ENCODE measurements around the gene SGSM2. TPM values are rescaled to one million over a fixed set of nuclear protein-coding genes. Genes with fewer than 3 reads are reported as not detected.
"Not testable (repeated sequence)": the region's sequence is repeated elsewhere in the genome, so short reads cannot be mapped to it uniquely, and the experiment has no call there.

Gene SGSM2
- total and polyA plus RNA-seq, 2 of the 8 experiments (the other 6 are each of a cell fraction or from before 2014, with no cell fraction given) = 44.5 to 77.7 TPM

- TF ChIP-seq POU5F1 (IDR thresholded peaks at IDR 0.05; ENCODE audit: low read depth, low read length) = no peak
- TF ChIP-seq EZH2 (IDR thresholded peaks at IDR 0.05; ENCODE audit: low read depth, low read length, severe bottlenecking) = no peak
- TF ChIP-seq CHD2 (IDR thresholded peaks at IDR 0.05; ENCODE audit: low read length) = no peak
Observed at GRCh38 chr17:2312736-2313135, 24.6 kb upstream of the SGSM2 start (continued).

DNA sequence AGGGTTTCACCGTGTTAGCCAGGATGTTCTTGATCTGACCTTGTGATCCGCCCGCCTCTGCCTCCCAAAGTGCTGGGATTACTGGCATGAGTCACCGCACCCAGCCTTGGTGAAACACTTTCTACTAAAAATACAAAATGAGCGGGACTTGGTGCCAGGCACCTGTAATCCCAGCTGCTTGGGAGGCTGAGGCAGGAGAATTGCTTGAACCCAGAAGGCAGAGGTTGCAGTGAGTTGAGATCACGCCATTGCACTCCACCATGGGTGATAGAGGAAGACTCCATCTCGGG lies 20.4 kb upstream of the SGSM2 start:
- POLR2A ChIA-PET (ENCODE audit: partially characterized antibody) = interaction anchor here (12.1 kb wide), 1 partner anchor 15 kb away, joined by 230 read pairs; the partner anchor contains the start of genes SGSM2 and TSR1
- H4K91ac ChIP-seq (replicated peaks; ENCODE audit: insufficient read length, low read length); H2AFZ ChIP-seq (ENCODE audit: low read length); H3K9ac ChIP-seq (replicated peaks in 1 of 4; ENCODE audit: extremely low read depth in 1 of 4, low read depth in 3 of 4, low read length in 3 of 4); H3K4me3 ChIP-seq (ENCODE audit: extremely low read depth in 1 of 4, insufficient read depth in 2 of 4, low read depth in 3 of 4, low read length in 4 of 4); H2BK5ac ChIP-seq (ENCODE audit: low read depth, low read length); CTCF ChIA-PET (ENCODE audit: partially characterized antibody); H2BK12ac ChIP-seq (ENCODE audit: low read depth, low read length); H3K27me3 ChIP-seq (replicated peaks in 1 of 4; ENCODE audit: control insufficient read depth in 3 of 4, extremely low read depth in 1 of 4, insufficient read depth in 3 of 4, low read length in 3 of 4); DNase-seq (ENCODE audit: low read depth in 1 of 2, low spot score in 2 of 2); H3K4me2 ChIP-seq (ENCODE audit: insufficient read depth in 1 of 2, low read depth in 2 of 2, low read length in 2 of 2); H2BK20ac ChIP-seq (ENCODE audit: low read length); H3K23me2 ChIP-seq (ENCODE audit: low read depth, low read length); H2AK5ac ChIP-seq (ENCODE audit: low read depth, low read length); H4K20me1 ChIP-seq (replicated peaks in 1 of 2; ENCODE audit: control insufficient read depth in 1 of 2, insufficient read depth in 2 of 2, low read length in 2 of 2); H3K79me1 ChIP-seq (ENCODE audit: low read depth, low read length); H3K18ac ChIP-seq (ENCODE audit: extremely low read depth, low read length); H2BK15ac ChIP-seq (ENCODE audit: low read length); H3K4me1 ChIP-seq (replicated peaks in 1 of 4; ENCODE audit: control insufficient read depth in 3 of 4, insufficient read depth in 4 of 4, low read length in 3 of 4); H4K5ac ChIP-seq (ENCODE audit: insufficient read length, low read depth, low read length); H3K14ac ChIP-seq (ENCODE audit: insufficient read length); FAIRE-seq; H3K79me2 ChIP-seq (ENCODE audit: control insufficient read depth in 1 of 2, insufficient read depth in 2 of 2, low read length in 2 of 2); H3K36me3 ChIP-seq (ENCODE audit: control insufficient read depth in 2 of 4, insufficient read depth in 4 of 4, low read length in 3 of 4); H3K4ac ChIP-seq (replicated peaks; ENCODE audit: insufficient read length, low read depth, low read length); H3K9me3 ChIP-seq (ENCODE audit: insufficient read depth in 2 of 2, low read depth in 1 of 2, low read length in 1 of 2); H2BK120ac ChIP-seq (replicated peaks; ENCODE audit: low read depth, low read length); H3K56ac ChIP-seq (replicated peaks; ENCODE audit: insufficient read length, low read depth, low read length); H3K23ac ChIP-seq (ENCODE audit: insufficient read length); H4K8ac ChIP-seq (ENCODE audit: extremely low read depth, insufficient read depth, low read length); H3K27ac ChIP-seq (ENCODE audit: low read depth, low read length): not testable (repeated sequence)
- WGBS, 2 experiments (ENCODE audit: extremely low coverage in 1 of 2, insufficient coverage in 1 of 2, insufficient read length in 1 of 2, insufficient replicate concordance in 2 of 2, low coverage in 1 of 2, low lambda C conversion rate in 2 of 2, missing lambda C conversion rate in 1 of 2) = 91% methylated on average over 6 of the region's 7 CpGs; no CpG with 5 or more reads in 1 of the 2 experiments

Data from H1 (cell line).